PFSK-1 (cell line): ENCODE data around the gene AREG.

Experiments used
- FOXP2 ChIP-seq: optimal IDR thresholded peaks from 2 replicates; pipeline ENCODE3; 2011; ENCODE audit warnings: borderline replicate concordance, control low read depth, inconsistent platforms; ENCODE audit not compliant: insufficient read depth; ENCODE audit errors: extremely low read length, extremely low read depth
- POLR2AphosphoS5 ChIP-seq: IDR thresholded peaks from 2 replicates; pipeline ENCODE4 v1.6.1; 2012; ENCODE audit warnings: low read depth, mild to moderate bottlenecking, control low read depth, low read length, moderate library complexity
- REST ChIP-seq, 2 experiments: IDR thresholded peaks; 2 replicates each; pipeline versions ENCODE4 v1.6.1 to v1.8.0; 2011 to 2012; ENCODE audit warnings: low read depth in 2 of 2, low read length in 2 of 2, control low read depth in 1 of 2, inconsistent platforms in 1 of 2, mild to moderate bottlenecking in 1 of 2, moderate library complexity in 1 of 2; ENCODE audit not compliant: insufficient read depth in 1 of 2
- SIN3A ChIP-seq: IDR thresholded peaks from 2 replicates; pipeline ENCODE4 v1.6.1; 2012; ENCODE audit warnings: mild to moderate bottlenecking, low read length, moderate library complexity, borderline replicate concordance; ENCODE audit not compliant: insufficient read depth
- TAF1 ChIP-seq: IDR thresholded peaks from 2 replicates; pipeline ENCODE4 v1.6.1; 2012; ENCODE audit warnings: low read length, control low read depth, borderline replicate concordance; ENCODE audit not compliant: insufficient read depth

The AREG gene

GRCh38 chr4:74483226-74483911 is 38.4 kb downstream of the AREG start:
- no peak for TF ChIP-seq SIN3A
- TF ChIP-seq REST (IDR thresholded peaks at IDR 0.05; ENCODE audit: insufficient read depth in 1 of 2, low read depth in 2 of 2, low read length in 2 of 2): no peak
- no peak for TF ChIP-seq FOXP2
- TF ChIP-seq TAF1: no peak
- no peak for TF ChIP-seq POLR2AphosphoS5

GRCh38 chr4:74486905-74487304 is 42.0 kb downstream of the AREG start:
- TF ChIP-seq TAF1: no peak
- TF ChIP-seq REST (IDR thresholded peaks at IDR 0.05; ENCODE audit: insufficient read depth in 1 of 2, low read depth in 2 of 2, low read length in 2 of 2): no peak
- no peak for TF ChIP-seq SIN3A
- no peak for TF ChIP-seq FOXP2
- no peak for TF ChIP-seq POLR2AphosphoS5

- no peak for TF ChIP-seq TAF1
- no peak for TF ChIP-seq REST (IDR thresholded peaks at IDR 0.05; ENCODE audit: insufficient read depth in 1 of 2, low read depth in 2 of 2, low read length in 2 of 2)
- no peak for TF ChIP-seq POLR2AphosphoS5
- no peak for TF ChIP-seq FOXP2
These were observed 42.8 kb downstream of the AREG start for GRCh38 chr4:74487771-74488170.

- TF ChIP-seq FOXP2 (no peak), POLR2AphosphoS5 (no peak), REST (IDR thresholded peaks at IDR 0.05; ENCODE audit: insufficient read depth in 1 of 2, low read depth in 2 of 2, low read length in 2 of 2) (no peak), SIN3A (no peak), TAF1 (no peak)
These were observed 45.8 kb downstream of the AREG start for GRCh38 chr4:74490736-74491135.
